Measurements from ENCODE around the gene TTC34. TPM values are rescaled to one million over a fixed set of nuclear protein-coding genes. Genes with fewer than 3 reads are reported as not detected.
"Not testable (repeated sequence)": the region's sequence is repeated elsewhere in the genome, so short reads cannot be mapped to it uniquely, and the experiment has no call there.

The TTC34 gene
- total RNA-seq, 1 experiment from 2014 or later: 0.61 TPM

DNA sequence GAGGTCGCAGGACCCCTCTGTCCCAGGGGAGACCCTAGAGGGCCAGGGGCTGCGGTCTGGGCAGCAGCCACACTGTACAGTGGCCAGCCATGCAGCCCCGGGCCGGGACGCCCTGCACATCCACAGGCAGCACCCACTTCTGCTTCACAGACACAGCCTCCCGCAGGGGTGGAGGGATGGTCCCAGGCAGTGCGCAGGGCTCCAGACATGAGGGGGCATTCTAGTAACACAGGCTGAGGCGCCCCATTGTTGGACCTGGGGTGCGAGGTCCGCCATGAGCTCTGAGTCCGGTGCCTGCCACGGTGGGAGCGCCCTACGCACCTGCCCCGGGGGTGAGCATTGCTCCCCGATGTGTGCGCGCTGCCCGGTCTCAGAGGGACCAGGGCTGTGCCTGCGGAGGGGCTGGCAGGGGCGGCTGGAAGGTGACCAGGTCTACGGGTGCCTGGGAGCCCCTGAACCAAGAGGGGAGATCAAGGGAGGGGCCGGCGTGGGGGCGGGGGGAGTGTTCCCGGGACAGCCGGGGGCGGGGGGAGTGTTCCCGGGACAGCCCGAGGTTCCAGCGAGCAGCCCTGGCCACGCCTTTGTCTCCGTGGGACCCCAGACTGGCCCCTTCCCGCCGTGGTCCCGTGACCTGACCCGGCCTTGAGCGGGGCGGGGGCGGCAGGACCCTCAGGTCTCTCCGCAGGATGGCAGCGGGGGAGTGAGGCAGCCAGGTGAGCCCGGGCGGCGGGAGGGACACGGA lies 173.1 kb downstream of the TTC34 start (continued):
- TF ChIP-seq ZNF512 (CRISPR knock-in tag; IDR thresholded peaks at IDR 0.05; ENCODE audit: borderline replicate concordance): no peak
- TF ChIP-seq, protein P1, sequence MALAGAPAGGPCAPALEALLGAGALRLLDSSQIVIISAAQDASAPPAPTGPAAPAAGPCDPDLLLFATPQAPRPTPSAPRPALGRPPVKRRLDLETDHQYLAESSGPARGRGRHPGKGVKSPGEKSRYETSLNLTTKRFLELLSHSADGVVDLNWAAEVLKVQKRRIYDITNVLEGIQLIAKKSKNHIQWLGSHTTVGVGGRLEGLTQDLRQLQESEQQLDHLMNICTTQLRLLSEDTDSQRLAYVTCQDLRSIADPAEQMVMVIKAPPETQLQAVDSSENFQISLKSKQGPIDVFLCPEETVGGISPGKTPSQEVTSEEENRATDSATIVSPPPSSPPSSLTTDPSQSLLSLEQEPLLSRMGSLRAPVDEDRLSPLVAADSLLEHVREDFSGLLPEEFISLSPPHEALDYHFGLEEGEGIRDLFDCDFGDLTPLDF (CRISPR knock-in tag; IDR thresholded peaks at IDR 0.05): no peak
- TF ChIP-seq NFE2L1 (CRISPR knock-in tag; IDR thresholded peaks at IDR 0.05): no peak
- no peak for TF ChIP-seq ZBTB43 (CRISPR knock-in tag; IDR thresholded peaks at IDR 0.05)
- TF ChIP-seq ZNF317 (CRISPR knock-in tag; IDR thresholded peaks at IDR 0.05; ENCODE audit: borderline replicate concordance, low read depth): no peak
- TF ChIP-seq NR3C1 (CRISPR knock-in tag; conservative IDR thresholded peaks at IDR 0.05; ENCODE audit: low read depth): no peak
- no peak for TF ChIP-seq HMGA2 (CRISPR knock-in tag; IDR thresholded peaks at IDR 0.05)

DNA sequence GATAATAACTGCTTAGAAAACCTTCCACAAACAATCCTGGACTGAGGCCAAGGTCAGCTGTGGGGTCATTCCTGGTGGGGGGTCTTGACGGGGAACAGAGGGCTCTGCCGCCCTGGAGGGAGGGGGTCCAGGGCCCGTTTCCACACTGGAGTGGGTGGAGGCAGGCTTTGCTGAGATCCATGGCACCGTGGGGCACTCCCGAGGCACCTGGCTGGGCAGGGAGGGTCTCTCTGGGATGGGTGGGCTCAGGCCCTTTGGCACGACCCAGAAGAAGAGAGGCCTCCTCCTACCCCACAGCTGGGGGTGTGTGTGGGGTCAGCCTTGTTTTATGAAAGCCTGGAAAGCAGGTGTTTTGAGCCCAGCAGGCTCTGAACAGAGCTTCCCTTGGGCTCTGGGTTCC lies 173.7 kb downstream of the TTC34 start:
- TF ChIP-seq ZNF396 (CRISPR knock-in tag; IDR thresholded peaks at IDR 0.05; ENCODE audit: borderline replicate concordance): no peak
- TF ChIP-seq ZNF512 (CRISPR knock-in tag; IDR thresholded peaks at IDR 0.05; ENCODE audit: borderline replicate concordance): no peak
- no peak for TF ChIP-seq RELA (CRISPR knock-in tag; IDR thresholded peaks at IDR 0.05; ENCODE audit: borderline replicate concordance)
- no peak for TF ChIP-seq NR3C1 (CRISPR knock-in tag; conservative IDR thresholded peaks at IDR 0.05; ENCODE audit: low read depth)
- TF ChIP-seq ZNF232 (CRISPR knock-in tag; IDR thresholded peaks at IDR 0.05): no peak
- TF ChIP-seq, protein P2, sequence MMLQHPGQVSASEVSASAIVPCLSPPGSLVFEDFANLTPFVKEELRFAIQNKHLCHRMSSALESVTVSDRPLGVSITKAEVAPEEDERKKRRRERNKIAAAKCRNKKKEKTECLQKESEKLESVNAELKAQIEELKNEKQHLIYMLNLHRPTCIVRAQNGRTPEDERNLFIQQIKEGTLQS (CRISPR knock-in tag; conservative IDR thresholded peaks at IDR 0.05): no peak
- no peak for TF ChIP-seq FOXP4 (CRISPR knock-in tag; IDR thresholded peaks at IDR 0.05)
- TF ChIP-seq GABPB1 (CRISPR knock-in tag; IDR thresholded peaks at IDR 0.05): no peak
- TF ChIP-seq ATF6 (CRISPR knock-in tag; IDR thresholded peaks at IDR 0.05): no peak
- no peak for TF ChIP-seq CREB1 (CRISPR knock-in tag; IDR thresholded peaks at IDR 0.05)
- no peak for TF ChIP-seq ZNF138 (CRISPR knock-in tag; conservative IDR thresholded peaks at IDR 0.05)
- TF ChIP-seq ZNF423 (CRISPR knock-in tag; IDR thresholded peaks at IDR 0.05): no peak
- no peak for TF ChIP-seq TP53 (CRISPR knock-in tag; IDR thresholded peaks at IDR 0.05)
- TF ChIP-seq, protein P3, sequence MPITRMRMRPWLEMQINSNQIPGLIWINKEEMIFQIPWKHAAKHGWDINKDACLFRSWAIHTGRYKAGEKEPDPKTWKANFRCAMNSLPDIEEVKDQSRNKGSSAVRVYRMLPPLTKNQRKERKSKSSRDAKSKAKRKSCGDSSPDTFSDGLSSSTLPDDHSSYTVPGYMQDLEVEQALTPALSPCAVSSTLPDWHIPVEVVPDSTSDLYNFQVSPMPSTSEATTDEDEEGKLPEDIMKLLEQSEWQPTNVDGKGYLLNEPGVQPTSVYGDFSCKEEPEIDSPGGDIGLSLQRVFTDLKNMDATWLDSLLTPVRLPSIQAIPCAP (CRISPR knock-in tag; IDR thresholded peaks at IDR 0.05): no peak
- H3K9me3 Mint-ChIP-seq: peaks cover 18% of the 10 kb centered on the region
- no peak for DNase-seq (ENCODE audit: low spot score)
- peaks cover 22% of the 10 kb centered on the region for H3K36me3 Mint-ChIP-seq
- H3K27me3 Mint-ChIP-seq (ENCODE audit: low read depth): peaks cover 72% of the 10 kb centered on the region
- no peak overlapping the region for H3K27ac Mint-ChIP-seq
- ChIA-PET POLR2A (no interaction called here), CTCF (no interaction called here)
- no peak for ATAC-seq
- no peaks in the 10 kb centered on the region for H3K4me1 Mint-ChIP-seq
- H3K4me3 Mint-ChIP-seq: no peak overlapping the region

DNA sequence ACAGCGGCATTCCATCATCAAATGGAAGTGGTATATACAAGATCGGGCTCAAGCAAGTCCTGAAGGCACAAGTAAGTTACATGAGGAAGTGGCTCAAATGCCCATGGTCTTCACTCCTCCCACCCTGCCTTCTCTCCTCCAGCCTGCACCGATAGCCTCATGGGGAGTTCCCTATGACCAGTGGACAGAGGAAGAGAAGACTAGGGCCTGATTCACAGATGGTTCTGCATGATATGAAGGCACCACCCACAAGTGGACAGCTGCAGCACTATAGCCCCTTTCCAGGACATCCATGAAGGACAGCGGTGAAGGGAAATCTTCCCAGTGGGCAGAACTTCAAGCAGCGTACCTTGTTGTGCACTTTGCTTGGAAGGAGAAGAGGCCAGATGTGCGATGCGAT lies 175.7 kb downstream of the TTC34 start:
- ATAC-seq; H3K4me1 Mint-ChIP-seq; CTCF ChIA-PET; H3K4me3 Mint-ChIP-seq; DNase-seq (ENCODE audit: low spot score); H3K27ac Mint-ChIP-seq; POLR2A ChIA-PET: not testable (repeated sequence)
- peaks cover 30% of the 10 kb centered on the region for H3K9me3 Mint-ChIP-seq
- peaks cover 61% of the 10 kb centered on the region for H3K27me3 Mint-ChIP-seq (ENCODE audit: low read depth)
- H3K36me3 Mint-ChIP-seq: peaks cover 16% of the 10 kb centered on the region
